Small intestine (tissue), 7 donors: Measurements from ENCODE around the gene C1orf167. TPM values are rescaled to one million over a fixed set of nuclear protein-coding genes. Genes with fewer than 3 reads are reported as not detected.
"Not testable (repeated sequence)": the region's sequence is repeated elsewhere in the genome, so short reads cannot be mapped to it uniquely, and the experiment has no call there.

Experiments
- DNase-seq, 2 donors: peaks; one replicate each; pipeline versions ENCODE4 v3.0.0 to v3.0.0-alpha.2; 2013
- FAIRE-seq: peaks from 2 replicates; lab custom pipeline; 2012; peaks lifted over from hg19 to GRCh38; lab: Jason Lieb, UNC
- H3K27ac ChIP-seq, 3 donors: one replicate each; pipeline ENCODE4 v1.5.1; 2013; ENCODE audit warnings: low read length in 2 of 3, mild to moderate bottlenecking in 2 of 3, control low read depth in 1 of 3, inconsistent platforms in 1 of 3, low read depth in 1 of 3, moderate library complexity in 1 of 3
- H3K27me3 ChIP-seq, 3 donors: one replicate each; pipeline ENCODE4 v1.6.1; 2013; ENCODE audit warnings: low read length in 3 of 3, inconsistent platforms in 1 of 3; ENCODE audit not compliant: control insufficient read depth in 3 of 3, insufficient read depth in 3 of 3
- H3K36me3 ChIP-seq, 3 donors: one replicate each; pipeline ENCODE4 v1.6.1; 2013; ENCODE audit warnings: low read length in 3 of 3, inconsistent platforms in 1 of 3, low read depth in 1 of 3, mild to moderate bottlenecking in 1 of 3, moderate library complexity in 1 of 3; ENCODE audit not compliant: control insufficient read depth in 3 of 3, insufficient read depth in 2 of 3
- H3K4me1 ChIP-seq, 3 donors: one replicate each; pipeline ENCODE4 v1.6.1; 2013; ENCODE audit warnings: low read length in 2 of 3, inconsistent platforms in 1 of 3, low read depth in 1 of 3, mild to moderate bottlenecking in 1 of 3, moderate library complexity in 1 of 3; ENCODE audit not compliant: control insufficient read depth in 3 of 3, insufficient read depth in 2 of 3
- H3K4me3 ChIP-seq, 3 donors: one replicate each; pipeline ENCODE4 v1.5.1; 2013; ENCODE audit warnings: low read length in 3 of 3, control low read depth in 1 of 3, inconsistent platforms in 1 of 3, low read depth in 1 of 3, mild to moderate bottlenecking in 1 of 3, moderate library complexity in 1 of 3
- H3K9me3 ChIP-seq, 2 donors: one replicate each; pipeline ENCODE4 v1.6.1; 2013; ENCODE audit warnings: low read depth in 1 of 2, low read length in 1 of 2; ENCODE audit not compliant: control insufficient read depth in 2 of 2, insufficient read depth in 1 of 2
- WGBS, 3 donors: extraction: QIAGEN DNeasy Blood & Tissue Kit; methylation state at CpG; one replicate each; pipeline ENCODE4 v1.1.7; 2013; 5-methylcytosine and 5-hydroxymethylcytosine counted together
- polyA plus RNA-seq, 4 donors: library from polyadenylated mRNA; stranded (reverse) in 3 of 4; unstranded in 1 of 4; fragments of 200-250 nt in 3 of 4; fragments of 120-200 nt in 1 of 4; gene quantifications; one replicate each; pipeline versions ENCODE4 v1.2.1 to v1.2.3, GENCODE V29; 2013
- donor health status: healthy with polysubstance abuse.
- donor health status: control.
- donor health status: control.
- donor health status: Bipolar disorder and iron deficiency.
- donor health status: healthy.

Gene C1orf167
- polyA plus RNA-seq, 4 donors = 0.10 to 2.4 (median 1.4) TPM

- Histone ChIP-seq H3K4me3 (peak overlapping the region; percentile 35 to 58 (median 36)), H3K9me3 (no peaks in the 10 kb centered on the region), H3K36me3 (peaks cover 0 to 31% (median 19%) of the 10 kb centered on the region in 3 donors), H3K27me3 (no peaks in the 10 kb centered on the region), H3K4me1 (peaks cover 2 to 39% (median 6%) of the 10 kb centered on the region in 3 donors), H3K27ac (peak overlapping the region; percentile 42 to 88 (median 68))
- 13 to 25% (median 22%) methylated on average over 28 of the region's 28 CpGs for WGBS, 3 donors
- no peak for FAIRE-seq
- peak; percentile 83 to 90 for DNase-seq
Measured at GRCh38 chr1:11802973-11803885, 41.2 kb downstream of the C1orf167 start.

GRCh38 chr1:11803924-11804665, 42.1 kb downstream of the C1orf167 start:
- peak overlapping the region in 2 of 3 donors; percentile 68 to 75 for H3K4me3 ChIP-seq
- WGBS, 3 donors = 56 to 72% (median 68%) methylated on average over 9 of the region's 9 CpGs

GRCh38 chr1:11804666-11805421, 42.9 kb downstream of the C1orf167 start:
- peak overlapping the region; percentile 90 to 98 (median 92) for H3K27ac ChIP-seq
- no peak for FAIRE-seq
- no peaks in the 10 kb centered on the region for H3K27me3 ChIP-seq
- H3K9me3 ChIP-seq = no peaks in the 10 kb centered on the region
- peaks cover 0 to 26% (median 16%) of the 10 kb centered on the region in 3 donors for H3K36me3 ChIP-seq
- peak; percentile 70 to 80 for DNase-seq
- peaks cover 2 to 39% (median 6%) of the 10 kb centered on the region in 3 donors for H3K4me1 ChIP-seq
- WGBS, 3 donors = 2 to 7% (median 4%) methylated on average over 17 of the region's 17 CpGs
- H3K4me3 ChIP-seq = peak overlapping the region; percentile 62 to 75 (median 68)

More at GRCh38 chr1:11803924-11804665, 42.1 kb downstream of the C1orf167 start:
- peak overlapping the region; percentile 90 to 98 (median 92) for H3K27ac ChIP-seq
- not testable (repeated sequence) for FAIRE-seq, H3K9me3 ChIP-seq, DNase-seq, H3K27me3 ChIP-seq
- H3K4me1 ChIP-seq = peaks cover 2 to 39% (median 6%) of the 10 kb centered on the region in 3 donors
- peaks cover 0 to 29% (median 19%) of the 10 kb centered on the region in 3 donors for H3K36me3 ChIP-seq

GRCh38 chr1:11805422-11806306, 43.7 kb downstream of the C1orf167 start, which contains the start of the genes CLCN6 and MTHFR:
Gene CLCN6, plus strand, starts transcription at chr1:11806191. Its CDS starts 72 bp downstream, at chr1:11806263.
Gene MTHFR, minus strand, starts transcription at chr1:11805964. Its CDS starts 2,848 bp downstream, at chr1:11803116.
- no peaks in the 10 kb centered on the region for H3K9me3 ChIP-seq
- H3K36me3 ChIP-seq = peaks cover 0 to 22% (median 12%) of the 10 kb centered on the region in 3 donors
- H3K27me3 ChIP-seq = no peaks in the 10 kb centered on the region
- peaks cover 2 to 39% (median 6%) of the 10 kb centered on the region in 3 donors for H3K4me1 ChIP-seq
- H3K27ac ChIP-seq = peak within 1 kb of the TSS; percentile 90 to 98 (median 92)
- H3K4me3 ChIP-seq = peak within 1 kb of the TSS; percentile 62 to 82 (median 68)
- FAIRE-seq (no peak), DNase-seq (peak; percentile 100)
- 0 to 1% (median 1%) methylated on average over 59 to 72 of the region's 72 CpGs for WGBS, 3 donors

GRCh38 chr1:11806307-11806936, 44.4 kb downstream of the C1orf167 start:
- Histone ChIP-seq H3K4me1 (peaks cover 2 to 39% (median 6%) of the 10 kb centered on the region in 3 donors), H3K4me3 (peak overlapping the region; percentile 59 to 82 (median 68)), H3K27me3 (no peaks in the 10 kb centered on the region), H3K36me3 (peaks cover 0 to 21% (median 7%) of the 10 kb centered on the region in 3 donors), H3K27ac (peak overlapping the region; percentile 85 to 98 (median 91)), H3K9me3 (no peaks in the 10 kb centered on the region)
- WGBS, 3 donors = 0 to 1% (median 1%) methylated on average over 19 to 20 of the region's 20 CpGs
- peak in 1 of 2 donors; percentile 58 for DNase-seq
- FAIRE-seq = no peak

GRCh38 chr1:11807133-11807532, 45.1 kb downstream of the C1orf167 start:
- FAIRE-seq = no peak
- DNase-seq = peak; percentile 42 to 54
- peaks cover 2 to 25% (median 7%) of the 10 kb centered on the region in 3 donors for H3K36me3 ChIP-seq
- no peaks in the 10 kb centered on the region for H3K27me3 ChIP-seq
- peak overlapping the region in 2 of 3 donors; percentile 68 to 82 for H3K4me3 ChIP-seq
- WGBS, 3 donors = 5 to 45% (median 23%) methylated on average over 2 of the region's 2 CpGs
- H3K4me1 ChIP-seq = peaks cover 2 to 35% (median 6%) of the 10 kb centered on the region in 3 donors
- H3K27ac ChIP-seq = peak overlapping the region; percentile 85 to 98 (median 91)
- no peaks in the 10 kb centered on the region for H3K9me3 ChIP-seq
